ACHN (cell line): ENCODE results near the gene CAMK2B.

Experiments
- DNase-seq: peaks from one replicate; pipeline ENCODE4 v3.0.0-alpha.2; 2015
- in situ Hi-C: cut with HindIII; loops from 2 replicates; pipeline ENCODE4 v1.10.0; 2017; ENCODE audit warnings: low sequenced_read_pairs, low pct_ligation_motif_present, low pct_unique_long_range_greater_than_20kb

The CAMK2B gene

DNA sequence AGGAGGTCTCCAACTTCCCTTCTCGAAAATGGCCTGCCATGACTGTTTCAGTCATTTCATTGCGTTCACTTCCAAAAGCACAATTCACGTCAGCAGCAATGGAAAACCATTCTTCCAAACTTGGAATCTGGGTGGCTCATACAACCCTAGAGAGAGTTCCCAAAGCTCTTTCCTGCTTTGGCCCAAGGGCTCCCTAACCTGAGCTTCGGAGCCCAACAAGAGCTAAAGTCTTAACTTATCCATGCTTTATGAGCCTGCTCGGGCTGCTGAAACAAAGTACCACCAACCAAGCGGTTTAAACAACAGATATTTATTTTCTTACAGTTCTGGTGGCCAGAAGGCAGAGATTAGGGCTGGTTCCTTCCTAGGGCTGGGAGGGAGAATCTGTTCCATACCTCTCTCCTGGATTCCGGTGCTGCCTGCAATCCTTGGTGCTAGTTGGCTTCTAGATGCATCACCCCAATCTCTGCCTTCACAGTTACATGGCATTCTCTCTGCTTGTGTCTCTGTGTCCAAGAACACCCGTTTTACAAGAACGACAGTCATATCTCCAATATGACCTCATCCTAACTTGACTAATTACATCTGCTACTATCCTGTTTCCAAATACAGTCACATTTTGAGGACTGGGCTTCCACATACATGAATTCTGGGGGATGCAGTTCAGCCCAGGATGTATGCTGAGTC lies 33.5 kb downstream of the CAMK2B start:
- no peak for DNase-seq
- in situ Hi-C loops = no loop called here

DNA sequence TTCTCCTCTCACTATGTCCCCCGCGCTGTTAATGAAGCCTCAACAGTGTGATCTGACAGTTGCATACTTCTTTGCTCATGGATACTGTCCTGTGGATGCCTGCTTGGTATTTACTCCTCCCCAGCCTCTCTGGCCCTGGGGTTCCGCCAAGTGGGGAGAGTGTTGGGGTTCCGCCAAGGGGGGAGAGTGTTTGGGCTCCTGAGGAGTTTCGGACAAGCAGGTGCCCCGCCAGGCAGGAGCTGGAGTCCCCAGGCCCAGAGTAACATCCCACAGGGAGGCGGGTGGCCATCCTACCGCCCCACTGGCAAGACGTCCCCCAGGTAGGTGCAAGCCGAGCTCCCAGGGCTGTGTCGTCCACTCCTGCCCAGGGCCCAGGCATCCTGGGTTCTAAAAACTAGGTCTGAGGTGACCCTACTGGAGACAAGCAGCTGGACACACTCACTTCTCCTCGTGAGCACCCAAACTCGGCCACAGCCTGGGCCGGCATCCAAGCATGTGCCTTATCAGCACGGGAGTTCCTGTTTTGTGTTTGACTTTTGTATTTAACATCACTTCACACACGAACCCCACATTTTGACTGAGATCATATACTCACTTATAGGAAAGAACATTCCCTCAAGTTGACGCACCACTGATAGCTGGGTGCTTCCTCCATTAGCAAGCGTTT lies 34.2 kb downstream of the CAMK2B start:
- no peak for DNase-seq
- in situ Hi-C loops = no loop called here

DNA sequence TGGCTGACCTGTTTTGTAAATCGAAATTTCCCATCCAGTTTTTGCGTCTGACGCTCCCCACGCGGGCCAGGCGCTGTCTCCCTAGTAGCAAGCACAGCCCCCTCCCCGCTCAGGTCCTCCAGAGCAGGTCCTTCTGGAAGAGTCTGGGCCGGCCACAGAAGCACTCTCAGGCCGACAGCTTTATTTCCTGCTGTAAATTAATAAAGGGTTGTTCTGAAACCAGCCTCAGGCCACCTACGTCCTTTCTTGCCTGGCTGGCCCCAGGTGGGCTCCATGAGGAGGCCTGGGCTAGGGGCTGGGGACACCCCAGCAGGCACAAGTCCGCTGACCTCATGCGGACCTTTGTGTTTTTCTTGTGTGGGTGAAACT lies 35.2 kb downstream of the CAMK2B start:
- in situ Hi-C loops = no loop called here

DNA sequence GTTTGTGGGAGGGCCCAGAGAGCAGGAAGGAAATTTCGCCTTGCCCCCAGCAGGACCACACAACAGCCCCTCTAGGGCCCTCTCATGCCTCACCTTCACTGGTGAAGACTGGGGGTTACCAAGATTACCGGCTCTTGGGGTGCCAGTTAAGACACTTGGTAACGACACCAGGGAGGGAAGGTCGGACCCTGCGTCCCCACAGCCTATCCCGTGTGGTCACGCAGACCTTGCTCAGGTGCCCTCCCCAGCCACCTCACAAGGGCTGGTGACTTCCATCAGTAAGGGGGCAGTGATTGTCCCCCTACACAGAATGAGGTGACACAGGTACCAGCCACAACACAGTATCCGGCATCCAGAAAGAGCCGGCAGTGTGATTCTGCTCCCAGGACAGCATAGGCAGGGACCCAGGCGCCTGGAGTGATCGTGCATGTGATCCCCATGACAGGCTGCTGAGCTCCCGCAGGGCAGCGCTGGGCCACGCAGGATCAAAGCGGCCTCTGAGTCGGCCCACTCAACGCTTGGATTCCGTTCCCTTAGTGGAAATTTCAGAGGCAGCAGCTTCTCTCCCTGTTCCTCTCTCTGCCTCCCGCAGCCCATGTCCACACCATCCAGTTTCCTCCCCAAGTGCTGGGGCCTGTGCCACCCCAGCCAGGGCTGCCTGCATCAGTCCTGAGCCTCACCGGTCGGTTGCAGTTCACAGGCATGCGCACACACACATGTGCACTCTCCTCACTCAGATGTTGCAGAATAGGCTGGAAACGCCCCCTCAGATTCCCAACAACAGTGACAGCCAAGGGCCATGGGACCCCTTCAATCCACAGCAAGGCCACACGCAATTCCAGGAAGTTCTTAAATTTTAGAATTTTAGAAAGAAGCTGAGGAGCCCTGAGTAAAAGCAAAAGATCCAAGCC lies 35.8 kb downstream of the CAMK2B start:
- in situ Hi-C loops = no loop called here

More for the DNA sequence above, 35.2 kb downstream of the CAMK2B start:
- no peak for DNase-seq

DNA sequence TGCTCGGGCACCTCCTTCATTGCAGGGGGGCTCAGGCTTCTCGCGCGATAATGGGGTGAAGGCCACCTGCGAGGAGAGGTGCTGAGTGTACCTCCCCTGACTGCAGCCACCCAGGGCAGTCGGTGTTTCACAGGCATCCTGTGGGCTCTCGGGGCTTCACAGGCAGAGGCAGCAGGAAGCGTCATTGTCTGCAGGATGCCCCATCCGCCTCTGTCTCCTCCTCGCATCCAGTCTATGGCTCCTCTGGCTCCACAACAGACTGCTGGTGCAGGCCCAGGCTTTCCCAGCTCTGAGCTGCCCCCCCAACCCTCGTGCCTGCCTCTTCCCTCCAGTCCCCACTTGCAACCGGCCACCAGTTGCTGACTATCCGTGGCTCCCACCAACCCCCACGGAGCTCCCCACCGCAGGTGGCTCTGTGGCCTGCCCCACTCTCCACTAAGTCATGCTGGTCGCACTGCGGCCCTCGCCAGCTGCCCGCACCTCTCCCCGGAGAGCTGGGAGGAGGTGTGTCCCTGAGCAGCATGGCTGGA lies 36.5 kb downstream of the CAMK2B start:
- in situ Hi-C loops = no loop called here
- no peak for DNase-seq

More for the DNA sequence above, 35.8 kb downstream of the CAMK2B start:
- DNase-seq = no peak

DNA sequence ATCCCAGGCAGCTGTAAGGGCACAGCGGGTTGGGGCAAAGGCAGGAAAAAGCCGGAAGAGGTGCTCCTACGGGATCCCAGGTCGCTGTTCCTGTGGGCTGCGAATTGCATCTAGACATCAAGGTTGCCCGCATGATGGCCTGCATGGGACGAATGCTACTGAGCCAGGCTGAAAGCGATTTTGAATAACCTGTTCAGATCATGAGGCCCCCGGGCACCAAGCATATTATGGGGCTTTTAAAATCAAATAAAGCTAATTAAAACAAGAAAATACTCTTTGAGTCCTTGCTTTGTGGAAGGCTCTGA lies 37.1 kb downstream of the CAMK2B start:
- in situ Hi-C loops = no loop called here
- no peak for DNase-seq

DNA sequence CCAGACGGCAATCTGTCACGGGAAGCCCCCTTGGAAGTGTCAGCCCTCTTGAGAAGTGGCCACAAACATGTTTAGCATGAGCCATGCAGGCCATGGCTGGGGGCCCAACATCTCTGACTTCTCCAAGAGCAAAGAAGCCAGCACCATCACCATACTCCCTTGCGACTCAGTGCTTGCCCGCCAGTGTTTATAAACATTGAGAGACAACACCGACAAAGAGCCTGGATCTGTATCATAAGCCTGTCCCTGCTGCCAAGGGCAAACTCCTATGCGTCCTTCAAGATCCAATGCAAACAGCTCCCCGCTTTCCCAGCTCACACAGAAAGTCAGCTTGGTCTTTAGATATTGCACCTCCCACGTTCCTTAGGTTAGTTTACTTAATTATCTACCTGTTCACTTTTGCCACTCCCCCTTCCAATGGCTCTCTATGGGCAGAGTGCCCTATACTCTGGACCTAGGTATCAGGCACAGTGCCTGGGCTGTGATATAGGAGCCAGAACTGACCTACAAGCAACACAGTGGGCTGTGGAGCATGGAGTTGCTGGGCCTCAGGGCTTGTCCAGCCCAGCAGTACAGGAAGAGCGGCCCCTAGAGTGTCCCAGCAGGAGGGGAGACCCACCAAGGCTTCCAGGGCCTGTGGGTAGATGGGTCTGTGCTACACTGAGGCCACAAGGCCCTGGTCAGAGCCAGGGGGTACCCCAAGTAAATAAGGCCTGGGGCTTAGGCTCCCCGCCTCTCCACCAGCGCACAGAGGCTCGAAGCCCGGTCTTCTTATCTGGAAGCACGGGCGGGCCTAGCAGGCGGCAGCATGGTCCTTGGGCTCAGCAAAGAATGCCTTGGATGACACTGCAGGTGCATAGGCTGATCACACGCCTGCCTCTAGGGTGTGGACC lies 37.7 kb downstream of the CAMK2B start:
- no peak for DNase-seq
- in situ Hi-C loops = no loop called here

DNA sequence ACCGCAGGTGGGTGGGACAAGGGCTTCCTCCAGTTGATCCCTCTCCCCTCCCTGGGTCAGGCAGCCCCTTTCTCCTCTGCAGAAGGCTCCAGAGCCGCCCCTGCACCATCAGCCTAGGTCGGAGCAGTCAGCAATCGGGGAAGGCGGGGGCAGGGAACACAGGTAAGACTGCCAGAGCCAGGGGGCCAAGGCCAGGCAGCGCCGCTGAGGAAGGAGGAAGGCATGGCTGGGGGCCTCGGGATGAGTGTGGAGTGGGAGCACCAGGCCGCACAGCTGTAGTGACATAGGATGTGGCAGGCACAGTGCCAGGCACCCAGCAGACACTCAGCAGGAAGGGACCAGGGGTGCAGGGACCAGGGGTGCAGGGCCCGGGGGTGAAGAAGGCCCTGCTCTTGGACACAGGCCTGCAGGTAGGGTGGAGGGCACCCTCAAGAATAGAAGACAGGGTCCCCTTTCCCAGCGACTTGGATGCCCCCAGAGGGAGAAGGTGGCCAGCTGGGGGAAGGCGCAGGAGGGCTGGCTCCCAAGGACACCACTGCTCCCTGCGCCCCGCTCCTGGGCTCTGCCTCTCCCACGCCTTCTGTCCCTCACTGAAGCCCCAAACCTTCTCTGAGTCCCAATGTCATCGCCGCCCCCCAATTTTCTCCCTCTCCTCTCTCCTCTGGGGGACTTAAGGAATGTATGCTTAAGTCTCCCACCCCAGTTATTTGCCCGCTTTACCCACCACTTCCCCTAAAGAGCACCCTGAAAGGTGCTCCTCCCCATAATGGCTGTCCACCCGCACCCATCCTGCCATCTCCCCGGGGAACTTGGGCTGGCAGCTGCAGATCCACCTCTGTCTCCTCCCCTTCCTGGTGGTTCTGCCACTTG lies 38.5 kb downstream of the CAMK2B start:
- in situ Hi-C loops = no loop called here
- no peak for DNase-seq

DNA sequence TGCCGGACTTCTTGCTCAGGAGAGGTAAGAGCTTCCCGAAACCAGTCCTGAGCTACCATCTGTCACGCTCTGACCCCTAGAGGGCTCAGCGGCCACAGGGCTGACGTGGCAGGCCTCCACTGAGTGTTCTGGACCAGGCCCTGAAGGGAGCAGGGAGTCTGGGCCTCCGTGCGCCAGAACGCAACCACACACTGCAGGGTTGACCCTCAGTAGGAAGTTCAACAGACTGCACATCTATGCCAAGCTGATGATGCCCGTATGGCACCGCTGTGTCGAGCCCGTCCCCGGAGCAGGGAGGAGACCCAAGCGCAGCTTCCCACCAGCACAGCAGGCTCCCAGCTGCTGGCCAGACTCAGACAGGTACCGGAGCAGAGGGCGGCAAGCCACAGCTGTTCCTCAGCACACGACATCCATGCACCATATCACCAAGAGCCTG lies 39.2 kb downstream of the CAMK2B start:
- DNase-seq = no peak
- in situ Hi-C loops = no loop called here

DNA sequence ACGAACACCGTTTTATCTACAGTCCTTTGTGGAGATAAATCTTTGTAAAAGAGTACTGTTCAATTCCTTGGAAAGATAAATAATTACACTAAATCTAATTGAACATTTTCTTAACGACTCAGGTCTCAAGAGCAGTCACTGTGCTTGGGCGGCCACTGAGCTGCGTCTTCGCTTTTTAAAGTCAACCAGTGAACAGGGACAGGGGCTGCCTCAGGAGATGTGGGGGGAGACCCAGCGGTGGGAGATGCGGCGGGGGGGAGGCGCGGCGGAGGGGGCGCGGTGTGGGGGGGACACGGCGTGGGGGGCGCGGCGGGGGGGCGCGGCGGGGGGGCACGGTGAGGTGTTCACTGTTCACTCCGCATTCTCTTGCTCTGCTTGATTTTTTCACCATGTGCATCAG lies 39.8 kb downstream of the CAMK2B start:
- no peak for DNase-seq
- in situ Hi-C loops = no loop called here

DNA sequence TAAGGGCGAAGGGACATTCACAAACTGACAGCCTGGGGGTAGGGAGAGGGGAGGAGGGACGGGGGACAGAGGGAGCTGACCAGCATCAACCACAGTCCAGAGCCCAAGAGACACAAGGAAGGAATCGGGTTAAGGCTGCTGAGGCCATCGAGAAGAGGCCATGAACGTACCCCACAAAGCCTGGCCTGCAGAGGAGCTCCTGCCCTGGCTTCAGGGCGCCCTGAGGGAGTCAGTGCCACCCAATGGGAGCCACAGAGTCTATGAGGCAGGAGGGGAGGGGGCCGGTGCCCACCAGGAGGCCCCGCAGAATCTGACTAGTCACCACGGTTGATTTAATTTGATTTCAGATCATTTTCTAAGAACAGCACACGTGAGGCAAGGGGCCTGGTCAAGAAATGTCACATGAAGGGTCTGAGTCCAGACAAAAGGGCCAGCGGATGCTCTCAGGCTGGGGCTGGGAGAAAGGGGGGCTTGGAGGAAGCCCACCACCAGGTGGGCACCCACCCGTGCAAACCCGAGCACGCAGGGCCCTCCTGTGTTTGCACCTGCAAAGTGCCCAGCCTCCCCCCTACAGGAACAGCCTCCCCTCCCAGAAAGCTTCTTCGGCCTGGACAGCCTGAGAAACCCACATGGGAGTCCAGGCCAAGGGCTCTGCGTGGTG lies 40.4 kb downstream of the CAMK2B start:
- no peak for DNase-seq
- in situ Hi-C loops = no loop called here

DNA sequence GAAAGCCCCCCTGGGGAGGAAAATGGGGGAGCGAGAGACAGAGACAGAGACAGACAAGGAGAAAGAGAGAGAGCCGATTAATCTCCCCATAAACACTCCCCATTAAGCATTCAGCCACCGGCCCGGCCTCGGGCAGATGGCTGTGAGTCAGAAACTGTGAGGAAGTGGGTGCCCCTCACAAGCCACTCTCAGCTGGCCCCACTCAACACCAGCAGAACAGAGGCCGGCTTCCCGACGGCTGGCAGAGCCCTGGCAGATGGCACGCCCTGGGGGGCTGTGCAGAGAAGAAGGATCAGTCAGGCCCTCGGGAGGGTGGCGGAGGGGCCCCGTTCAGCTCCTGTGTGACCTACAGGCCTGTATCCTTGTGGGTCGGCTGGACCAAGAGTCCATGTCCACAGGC lies 41.2 kb downstream of the CAMK2B start:
- DNase-seq = no peak
- in situ Hi-C loops = no loop called here

DNA sequence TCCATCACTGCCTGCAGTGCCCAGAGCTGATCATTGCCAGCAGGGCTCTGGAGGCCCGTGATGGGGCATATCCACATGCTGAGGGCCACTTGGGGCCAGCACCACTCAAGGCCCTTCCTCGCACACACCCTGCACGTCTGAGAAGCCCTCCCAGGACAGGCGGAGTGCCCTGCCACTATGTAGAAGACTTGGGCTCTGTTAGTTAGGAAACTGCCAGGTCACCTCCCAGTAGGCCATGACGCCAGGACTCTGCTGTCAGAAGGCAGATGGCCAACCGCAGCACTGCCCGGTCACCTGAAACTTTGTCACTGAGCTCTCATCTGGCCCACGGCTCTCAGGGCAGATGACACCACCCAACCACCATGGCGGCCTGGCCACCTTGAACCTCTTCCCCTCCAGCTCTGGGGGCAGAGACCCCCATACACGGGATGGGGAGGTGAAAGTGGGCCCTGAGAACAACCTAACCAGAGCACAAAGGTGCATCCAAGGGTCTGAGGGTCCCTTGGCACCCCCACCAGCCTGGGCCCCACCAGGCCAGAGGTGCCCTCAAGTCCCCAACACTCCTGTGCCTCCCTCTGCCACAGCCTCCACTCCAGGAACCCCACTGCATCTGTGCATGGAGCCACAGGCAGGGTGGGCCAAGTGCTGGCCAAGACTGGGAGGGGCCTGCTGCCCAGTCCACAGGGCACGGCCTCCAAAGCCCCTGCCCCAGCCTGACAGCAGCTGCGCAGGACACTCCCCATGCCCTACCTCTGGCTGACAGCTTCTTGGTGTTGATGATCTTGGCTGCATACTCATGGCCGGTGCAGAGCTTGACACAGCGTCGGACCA lies 41.8 kb downstream of the CAMK2B start:
- DNase-seq = no peak
- in situ Hi-C loops = no loop called here

DNA sequence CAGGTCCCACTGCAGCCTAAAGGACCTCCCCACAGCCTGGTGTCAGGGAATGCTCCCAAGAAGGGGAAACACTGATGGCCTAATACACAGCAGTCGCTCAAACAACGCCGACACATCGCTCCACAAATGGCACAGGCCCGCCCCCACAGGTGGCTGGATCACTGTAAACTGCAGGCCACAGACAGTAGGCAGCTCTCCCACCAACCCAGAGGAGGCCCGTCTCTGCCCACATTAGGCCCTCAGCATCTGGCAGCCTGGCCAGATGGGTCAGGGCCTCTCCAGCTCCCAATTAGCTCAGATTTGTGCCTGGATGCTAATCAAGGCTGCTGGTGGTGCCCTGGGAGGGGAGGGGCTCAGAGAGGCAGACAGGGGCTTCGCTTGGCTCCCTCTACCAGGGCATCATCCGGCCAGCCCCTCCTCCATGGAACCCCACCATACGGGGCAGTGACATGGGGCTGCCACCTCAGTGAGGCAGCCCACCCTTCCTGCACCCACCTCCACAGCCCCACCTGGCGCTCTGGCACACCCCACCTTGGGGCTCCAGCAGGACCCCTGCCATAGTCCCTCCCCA lies 42.7 kb downstream of the CAMK2B start:
- in situ Hi-C loops = no loop called here
- no peak for DNase-seq

DNA sequence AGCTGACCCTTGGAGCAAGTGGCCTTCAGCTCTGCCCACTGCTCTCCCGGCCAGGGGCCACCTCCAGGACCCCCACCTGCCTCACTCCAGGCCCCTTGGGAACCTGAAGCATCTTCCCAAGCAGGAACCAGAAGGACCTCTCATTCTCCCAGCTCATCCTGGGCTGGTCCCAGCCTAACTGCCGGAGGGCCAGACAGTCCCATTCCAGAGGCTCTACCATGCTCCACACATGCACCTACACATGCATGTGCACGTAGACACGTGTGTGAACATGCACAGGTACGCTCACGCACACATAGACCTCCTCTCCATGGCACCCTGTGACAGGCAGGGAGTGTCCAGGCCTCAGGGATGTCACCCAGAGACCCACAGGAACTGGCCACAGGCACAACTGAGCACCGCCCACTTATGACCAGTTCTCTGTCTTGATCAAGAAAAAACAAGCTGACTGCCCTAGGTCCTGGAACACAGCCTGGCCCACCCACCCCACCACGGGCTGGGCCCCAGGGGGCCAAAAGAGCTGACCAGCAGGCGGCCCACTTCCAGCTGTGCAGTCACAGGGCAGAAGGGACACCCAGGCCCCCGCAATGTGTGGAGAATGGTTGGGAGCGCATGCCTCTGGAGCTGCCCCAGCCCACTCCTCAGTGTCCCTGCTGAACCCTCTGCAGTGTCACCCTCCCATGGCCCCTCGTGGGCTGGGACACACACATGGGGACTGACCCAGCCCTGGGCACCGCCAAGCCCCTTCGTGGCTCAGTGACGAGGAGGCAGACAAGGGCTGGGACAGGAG lies 43.4 kb downstream of the CAMK2B start:
- DNase-seq = no peak

More for the DNA sequence above, 43.4 kb downstream of the CAMK2B start:
- in situ Hi-C loops = no loop called here
